Activated naive CD4-positive, alpha-beta T cell (primary cell): ENCODE results near the gene FAM25G.
"Not testable (repeated sequence)": the region's sequence is repeated elsewhere in the genome, so short reads cannot be mapped to it uniquely, and the experiment has no call there.

Experiments used
- DNase-seq, 4 experiments: peaks; one replicate each; lab custom pipeline; 2025; lab: John Stamatoyannopoulos, UW

The FAM25G gene

DNA sequence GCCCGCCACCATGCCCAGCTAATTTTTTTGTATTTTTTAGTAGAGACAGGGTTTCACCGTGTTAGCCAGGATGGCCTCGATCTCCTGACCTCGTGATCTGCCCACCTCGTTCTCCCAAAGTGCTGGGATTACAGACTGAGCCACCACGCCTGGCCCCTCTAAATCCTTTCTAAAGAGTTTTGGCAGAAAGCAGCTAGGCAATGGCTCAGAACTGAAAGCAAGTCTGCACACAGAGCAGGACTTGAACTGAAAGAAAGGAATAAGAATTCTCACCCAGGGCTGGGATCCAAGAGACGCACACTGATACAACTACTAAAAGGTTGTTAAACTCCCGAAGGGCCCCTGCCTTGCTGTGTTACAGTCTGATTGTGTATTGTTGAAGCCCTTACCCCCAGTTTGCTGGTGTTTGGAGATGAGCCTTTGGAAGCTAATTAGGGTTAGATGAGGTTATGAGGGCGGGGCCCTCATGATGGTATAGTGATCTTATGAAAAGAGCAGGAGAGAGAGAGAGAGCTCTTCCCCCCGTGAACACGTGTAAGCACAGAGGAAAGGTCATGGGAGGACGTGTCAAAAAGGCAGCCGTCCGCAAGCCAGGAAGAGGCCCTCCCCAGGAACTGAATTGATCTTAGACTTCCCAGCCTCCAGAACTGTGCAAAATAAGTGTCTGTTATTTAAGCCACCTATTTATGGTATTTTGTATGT, 26.1 kb downstream of the FAM25G start:
- DNase-seq: not testable (repeated sequence)

DNA sequence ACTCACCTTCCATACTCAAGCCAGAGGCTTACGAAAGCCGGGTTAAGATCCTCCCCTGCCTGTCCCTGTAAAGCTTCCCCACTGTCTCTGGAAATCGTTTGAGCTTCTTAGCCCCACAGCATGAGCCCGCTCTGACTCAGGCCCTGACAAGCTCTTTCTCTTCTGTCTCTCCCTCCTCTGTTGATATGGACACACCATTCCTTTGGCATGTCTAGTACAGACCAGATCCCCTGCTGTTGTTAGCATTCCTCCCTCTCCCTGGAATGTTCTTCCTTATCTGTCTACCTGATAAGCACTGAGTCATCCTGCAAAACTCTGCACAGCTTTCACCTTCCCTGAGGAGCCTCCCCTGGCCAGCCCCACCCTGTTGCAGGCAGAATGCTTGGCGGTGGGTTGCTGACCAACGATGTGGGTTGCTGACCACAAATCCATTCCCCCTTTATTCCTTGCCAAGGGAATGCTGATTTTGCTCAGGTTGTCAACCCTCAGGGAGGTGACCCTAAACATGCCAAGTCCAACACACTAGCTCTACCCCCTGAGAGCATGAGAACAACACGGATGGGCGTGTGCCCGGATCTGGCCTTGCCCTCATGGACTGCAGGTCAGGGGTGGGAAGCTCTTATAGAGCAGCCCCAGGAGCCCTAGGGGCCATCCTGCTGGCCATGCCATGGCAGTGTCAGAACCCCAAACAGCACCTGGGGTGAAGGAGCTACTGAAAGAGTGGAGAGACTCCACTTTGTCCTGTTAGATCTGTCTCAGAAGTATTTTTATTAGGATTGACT, 28.7 kb downstream of the FAM25G start:
- not testable (repeated sequence) for DNase-seq

DNA sequence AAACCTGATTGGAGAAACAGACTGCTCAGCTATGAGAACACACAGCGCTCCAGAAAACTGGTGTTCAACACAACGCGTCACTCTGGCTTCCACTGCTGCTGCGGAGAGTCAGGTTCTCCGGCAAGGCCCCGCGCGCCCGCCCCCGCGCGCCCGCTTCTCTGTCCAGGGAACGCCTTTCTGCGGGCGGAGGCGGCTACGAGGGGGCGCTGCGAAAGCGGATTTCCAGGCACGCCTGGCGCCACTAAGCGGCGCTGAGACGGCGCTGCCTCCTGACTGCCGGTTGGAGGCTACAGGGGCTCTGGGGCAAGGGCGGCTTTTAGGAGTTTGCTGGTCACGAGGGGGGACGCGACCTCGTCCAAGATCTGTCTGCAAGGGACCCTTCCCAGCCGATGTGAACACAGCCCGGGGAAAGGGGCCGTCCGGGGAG, 30.2 kb downstream of the FAM25G start:
- not testable (repeated sequence) for DNase-seq

DNA sequence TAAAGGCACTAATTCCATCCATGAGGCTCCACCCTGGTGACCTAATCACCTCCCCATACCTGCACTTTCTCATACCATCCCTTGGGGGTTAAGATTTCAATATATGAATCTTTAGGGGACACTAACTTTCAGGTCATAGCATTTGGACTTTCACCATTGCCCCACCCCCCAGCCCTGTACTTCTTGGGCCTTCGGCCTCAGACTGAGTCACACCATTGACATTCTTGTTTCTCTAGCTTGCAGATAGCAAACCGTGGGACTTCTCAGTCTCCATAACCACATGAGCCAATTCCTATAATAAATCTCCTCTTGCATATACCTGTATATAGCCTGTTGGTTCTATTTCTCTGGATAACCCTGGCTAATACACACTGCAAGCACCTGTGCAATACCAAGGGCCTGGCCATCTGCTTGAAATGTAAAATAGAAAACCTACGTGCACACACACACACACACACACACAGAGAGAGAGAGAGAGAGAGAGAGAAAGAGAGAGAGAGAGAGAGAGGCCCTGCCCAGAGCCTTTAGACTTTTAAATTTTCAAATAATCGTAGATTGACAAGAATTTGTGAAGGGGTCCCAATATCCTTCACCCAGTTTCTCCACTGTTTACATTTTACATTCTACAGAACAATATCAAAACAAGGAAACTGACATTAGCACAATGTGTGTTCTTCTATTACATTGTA, 32.9 kb downstream of the FAM25G start:
- DNase-seq: no peak

DNA sequence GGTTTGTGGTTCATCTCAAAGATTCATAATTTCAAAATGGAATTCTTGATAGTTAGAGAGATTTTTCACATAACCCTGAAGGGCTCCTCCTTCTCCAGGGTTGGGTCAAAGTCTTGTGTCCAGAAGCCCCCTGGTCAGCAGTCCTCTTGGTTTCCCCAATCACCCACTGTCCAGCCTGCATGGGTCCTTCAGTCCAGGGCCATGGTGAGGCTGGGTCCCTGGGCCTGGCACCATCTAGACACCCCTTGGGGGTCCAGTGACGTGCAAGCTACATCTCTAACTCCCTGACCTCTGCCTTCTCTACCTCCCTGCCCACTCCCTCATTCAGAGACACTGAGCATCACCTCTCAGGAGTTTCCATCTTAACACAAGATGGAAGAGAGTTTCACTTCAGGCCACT, 33.7 kb downstream of the FAM25G start:
- no peak for DNase-seq

DNA sequence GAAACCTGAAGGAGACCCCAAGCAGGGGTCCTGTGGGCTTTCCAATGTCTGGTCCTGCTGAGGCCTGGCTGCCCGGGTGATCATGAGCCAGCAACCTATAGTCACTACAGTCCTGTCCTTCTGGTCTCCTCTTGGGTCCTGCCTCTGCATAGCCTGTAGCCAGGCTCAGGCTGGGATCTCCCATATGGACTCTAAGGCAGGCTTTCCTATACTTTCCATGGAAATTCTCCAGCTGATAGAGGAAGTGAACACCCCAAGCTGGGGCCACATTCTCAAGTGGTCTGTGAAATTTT, 34.0 kb downstream of the FAM25G start:
- DNase-seq: no peak

DNA sequence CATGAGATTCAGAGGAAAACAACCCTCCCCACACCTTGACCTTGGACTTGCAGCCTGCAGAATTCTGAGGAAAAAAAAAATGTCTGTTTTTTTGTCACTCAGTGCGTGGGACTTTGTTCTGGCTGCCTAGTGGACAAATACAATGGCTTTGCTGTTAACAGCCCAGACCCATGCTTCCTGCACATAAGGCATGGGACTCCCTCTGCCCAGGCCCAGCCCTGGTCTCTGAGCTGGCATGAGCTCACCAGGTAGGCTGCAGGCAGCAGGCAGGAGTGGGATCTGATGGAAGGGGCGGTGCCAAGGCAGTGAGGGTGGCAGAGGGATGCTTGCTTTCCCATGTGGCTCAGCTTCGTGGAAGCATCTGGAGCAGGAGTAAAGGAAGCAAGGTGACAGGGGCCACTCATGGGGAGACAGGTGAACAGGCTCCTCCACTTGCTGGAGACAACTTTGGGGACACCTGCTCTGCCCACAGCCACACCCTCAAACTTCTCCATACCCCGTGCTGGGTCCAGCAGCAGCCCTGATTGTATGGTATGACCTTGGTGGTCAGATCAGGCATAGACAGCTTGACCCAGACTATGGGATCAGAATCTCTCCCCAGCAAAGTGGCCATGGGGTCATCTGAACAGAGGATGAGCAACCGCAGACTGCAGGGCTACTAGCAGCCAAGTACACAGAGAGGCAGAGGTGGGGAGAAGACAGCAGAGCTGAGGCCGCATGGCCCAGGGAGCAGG, 34.5 kb downstream of the FAM25G start:
- no peak for DNase-seq

DNA sequence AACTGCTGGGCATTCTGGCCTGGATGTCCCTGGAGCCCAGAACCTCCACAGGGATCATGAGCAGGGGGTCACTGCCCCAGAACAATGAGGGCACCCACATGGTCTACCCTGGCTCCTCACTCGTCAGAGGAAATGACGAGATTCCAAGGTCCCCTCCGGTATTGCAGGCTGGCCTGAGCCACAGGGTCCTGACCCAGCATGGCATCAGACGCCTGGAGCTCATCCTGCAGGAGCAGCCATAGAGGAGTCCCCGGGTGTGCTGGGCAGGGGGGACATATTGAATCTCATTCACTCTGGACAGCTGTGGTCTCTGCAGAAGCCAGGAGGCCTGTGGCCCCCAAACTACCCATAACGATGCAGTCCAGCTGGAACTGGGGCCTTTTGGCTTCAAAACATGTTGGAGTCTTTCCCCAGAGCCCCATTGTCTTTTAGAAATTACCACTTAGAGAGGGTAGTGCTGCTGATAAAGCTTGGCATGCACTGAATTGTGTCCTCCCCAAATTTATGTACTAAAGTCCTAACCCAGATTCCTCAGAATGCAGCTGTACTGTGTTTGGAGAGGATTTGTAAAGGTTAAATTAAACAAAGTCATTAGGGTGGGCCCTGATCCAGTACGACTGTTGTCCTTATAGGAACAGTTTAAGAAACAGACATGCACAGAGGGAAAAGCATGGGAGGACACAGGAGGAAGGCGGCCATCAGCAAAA, 35.3 kb downstream of the FAM25G start:
- no peak for DNase-seq

DNA sequence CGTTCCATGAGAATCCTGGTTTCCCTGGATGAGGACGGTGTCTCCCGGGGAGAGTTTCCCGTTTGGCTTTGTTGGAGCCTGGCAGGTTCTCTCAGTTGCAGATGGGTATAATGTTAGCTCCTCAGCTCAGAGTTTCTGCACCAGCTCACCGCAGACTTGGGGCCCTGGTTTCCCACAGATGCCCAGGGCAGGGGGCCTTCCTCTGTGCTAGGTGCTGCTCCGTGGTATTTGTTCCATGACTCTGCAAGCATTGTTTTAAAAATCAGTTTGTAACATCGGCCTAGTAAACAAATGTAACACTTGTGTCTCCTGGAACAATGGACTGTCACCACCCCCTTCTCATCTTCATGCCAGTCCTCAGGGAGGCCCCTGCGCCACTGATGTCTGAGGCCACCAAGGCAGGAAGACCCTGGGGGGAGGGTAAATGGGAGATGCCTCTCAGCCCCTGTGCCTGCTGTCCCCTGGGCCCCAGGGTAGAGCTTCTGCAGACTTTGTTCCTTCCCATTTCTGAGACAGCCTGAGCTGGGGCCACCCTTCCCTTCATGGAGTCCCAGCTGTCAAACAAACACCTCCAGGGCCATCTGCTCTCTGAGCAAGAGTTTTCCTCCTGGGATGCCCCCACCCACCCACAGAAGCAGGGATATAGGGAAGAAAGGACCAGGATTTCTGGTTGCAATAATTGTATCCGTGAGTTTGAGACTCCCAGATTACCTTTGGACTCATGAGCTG, 36.0 kb downstream of the FAM25G start:
- DNase-seq: not testable (repeated sequence)

DNA sequence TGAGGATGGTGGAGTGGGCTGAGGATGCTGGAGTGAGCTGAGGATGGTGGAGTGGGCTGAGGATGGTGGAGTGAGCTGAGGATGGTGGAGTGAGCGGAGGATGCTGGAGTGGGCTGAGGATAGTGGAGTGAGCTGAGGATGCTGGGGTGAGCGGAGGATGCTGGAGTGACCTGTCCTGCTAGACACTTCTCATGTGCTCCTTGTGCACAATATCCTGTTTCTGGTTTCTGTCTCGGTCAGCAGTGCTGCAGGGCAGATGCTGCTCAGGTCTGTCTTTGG, 36.8 kb downstream of the FAM25G start:
- no peak for DNase-seq

DNA sequence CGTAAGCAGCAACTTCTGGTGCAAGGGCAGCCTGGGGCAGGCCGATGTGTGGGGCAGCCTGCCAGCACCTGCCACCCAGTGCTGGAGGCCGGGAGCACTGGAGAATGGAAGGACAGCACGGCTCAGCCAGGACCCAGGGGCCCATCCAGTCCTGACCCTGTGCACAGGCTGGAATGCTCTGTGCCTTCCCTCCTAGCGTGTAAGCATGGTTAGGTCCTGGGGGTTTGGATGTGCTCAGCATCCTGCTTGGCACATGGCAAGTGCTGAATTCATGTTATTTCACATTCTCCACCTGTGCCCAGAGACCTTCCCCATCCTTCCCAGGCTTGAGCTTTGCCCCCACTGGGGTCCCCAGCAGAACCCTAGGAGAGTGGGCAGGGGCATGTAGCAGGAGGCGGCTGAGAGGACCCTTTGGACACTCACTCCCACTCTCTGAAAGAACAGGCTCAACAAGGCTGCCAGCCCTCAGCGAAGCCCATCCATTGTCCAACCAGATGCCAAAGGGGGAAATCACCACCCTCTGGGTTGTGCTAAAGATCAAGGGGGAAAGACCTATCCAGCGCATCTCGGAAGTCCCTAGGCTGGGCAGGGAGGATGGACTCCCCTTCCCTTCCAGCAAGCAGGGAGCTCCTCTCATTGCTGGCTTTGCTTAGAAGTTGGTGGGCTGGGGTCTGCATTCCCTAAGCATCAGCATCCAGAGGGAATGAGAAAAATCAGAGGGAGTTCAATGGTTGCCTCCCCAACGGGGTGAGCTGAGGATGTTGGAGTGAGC, 37.3 kb downstream of the FAM25G start:
- no peak for DNase-seq

DNA sequence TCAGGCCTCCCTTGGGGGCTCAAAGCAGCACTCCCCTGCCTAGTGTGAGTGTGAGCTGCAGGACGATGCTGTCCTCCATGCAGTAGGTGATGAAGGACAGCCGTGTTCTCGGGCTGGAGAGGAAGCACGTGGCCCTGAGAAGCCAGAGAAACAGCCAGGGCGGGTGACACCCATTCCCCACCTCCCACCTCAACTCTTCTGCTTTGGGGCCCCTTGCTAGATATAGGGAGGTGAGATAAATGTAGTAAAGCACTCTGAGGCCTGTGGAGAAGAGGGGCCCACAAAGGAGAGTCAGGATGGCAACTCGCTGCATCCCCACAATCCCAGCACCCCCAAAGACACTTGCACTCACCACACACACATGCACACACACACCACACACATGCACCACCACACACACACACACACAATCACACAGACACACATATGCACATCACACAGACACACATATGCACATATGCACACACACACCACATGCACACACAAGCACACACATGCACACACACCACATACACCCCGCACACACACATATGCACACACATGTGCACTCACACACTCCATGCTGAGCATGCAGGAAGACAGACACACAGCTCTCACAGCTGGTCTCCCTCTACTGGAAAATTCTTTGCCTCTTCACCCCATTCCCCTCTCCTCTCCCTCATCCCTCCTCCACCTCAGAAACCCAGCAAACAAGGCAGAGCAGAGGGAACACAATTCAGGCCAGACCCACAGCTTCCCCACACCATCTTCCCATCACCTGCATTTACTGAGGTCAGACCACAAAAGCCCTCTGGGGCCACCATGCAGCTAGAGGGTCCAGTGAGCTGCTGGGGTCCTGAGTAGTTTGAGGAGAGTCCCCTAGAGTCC, 38.1 kb downstream of the FAM25G start:
- no peak for DNase-seq

DNA sequence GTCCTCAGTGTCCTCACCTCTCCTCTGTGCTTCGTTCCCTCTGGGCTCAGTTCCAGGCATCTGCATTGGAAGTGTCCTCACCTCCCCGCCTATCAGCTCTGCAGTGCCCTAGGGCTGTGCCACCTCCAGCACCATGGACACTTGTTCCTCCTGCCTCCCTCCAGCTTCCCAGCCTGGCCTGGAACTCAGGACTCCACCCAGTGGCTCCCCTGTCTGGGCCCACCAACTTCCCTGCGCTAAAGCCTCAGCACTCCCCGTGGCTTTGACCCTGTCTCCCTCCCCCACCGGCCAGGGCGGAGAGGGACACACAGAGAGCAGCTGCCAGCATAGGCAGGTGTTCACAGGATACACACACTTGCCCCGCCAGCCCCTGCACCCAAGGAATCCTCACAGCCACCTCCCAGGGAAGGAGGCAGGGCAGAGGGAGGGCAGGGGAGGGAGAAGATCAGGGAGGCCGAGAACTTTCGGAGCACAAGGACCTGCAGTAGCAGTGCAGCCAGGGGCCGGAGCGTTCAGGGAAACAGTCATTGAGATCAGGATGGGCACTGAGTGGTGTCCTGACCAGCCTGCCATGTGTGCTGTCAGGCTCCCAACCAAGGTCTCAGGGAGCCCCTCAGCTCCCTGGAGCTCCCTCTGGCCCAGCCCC, 38.9 kb downstream of the FAM25G start:
- DNase-seq: no peak

DNA sequence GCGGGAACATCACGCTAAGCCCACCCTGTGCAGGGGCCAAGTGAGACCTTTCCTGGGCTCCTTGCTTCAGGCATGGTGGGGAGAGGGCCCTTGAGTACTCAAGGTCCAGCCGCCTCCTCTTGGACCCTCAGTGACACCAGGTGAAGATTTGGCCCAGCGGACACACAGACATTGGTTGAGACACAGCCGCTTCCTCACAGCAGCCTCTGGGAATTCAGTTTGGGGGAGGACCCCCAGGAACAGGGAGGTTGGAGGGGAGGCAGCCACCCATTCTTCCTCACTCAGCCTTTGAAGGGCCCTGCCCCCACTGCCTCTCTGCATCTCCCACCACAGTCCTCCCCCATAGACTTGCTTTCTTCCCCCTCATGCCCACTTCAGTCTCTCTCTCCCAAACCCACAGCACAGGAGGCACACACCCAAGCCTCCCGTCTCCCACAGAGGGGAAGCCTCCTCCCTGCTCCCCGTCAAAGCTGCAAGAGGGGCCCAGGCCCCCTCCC, 39.5 kb downstream of the FAM25G start:
- no peak for DNase-seq

DNA sequence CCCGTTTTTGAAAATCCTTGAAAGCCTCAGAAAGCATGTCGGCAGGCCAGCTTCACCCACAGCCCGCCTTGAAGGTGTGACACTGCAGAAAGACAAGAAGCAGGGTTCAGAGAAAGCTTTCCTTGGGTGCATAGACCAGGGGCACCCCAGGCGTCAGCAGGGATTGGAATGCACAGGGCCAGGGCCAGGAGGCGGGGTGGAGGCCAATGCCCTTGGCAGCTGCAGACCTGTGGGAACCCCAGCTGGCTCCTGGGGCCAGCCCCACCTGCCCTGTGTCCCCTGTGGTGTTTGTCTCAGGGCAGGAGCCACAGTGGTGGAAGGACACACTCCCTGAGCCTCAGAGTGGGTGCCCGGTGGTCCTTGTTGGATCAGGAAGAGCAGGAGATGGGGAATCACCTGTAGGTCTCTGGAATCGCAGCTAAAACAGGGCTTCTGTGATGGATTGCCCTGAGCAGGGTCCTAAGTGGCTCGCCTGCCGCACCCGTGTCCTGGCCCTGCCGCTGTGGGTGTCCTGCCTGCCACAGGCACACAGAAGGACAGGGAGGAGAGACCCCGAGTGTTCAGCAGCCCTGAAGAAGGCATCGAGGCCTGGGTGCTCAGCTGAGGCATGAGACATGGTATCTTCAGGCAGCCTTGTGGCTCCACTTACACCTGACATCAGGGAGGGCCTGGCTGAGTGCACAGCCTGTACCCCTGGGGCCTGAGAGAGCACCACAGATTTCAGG, 40.1 kb downstream of the FAM25G start:
- DNase-seq: no peak

DNA sequence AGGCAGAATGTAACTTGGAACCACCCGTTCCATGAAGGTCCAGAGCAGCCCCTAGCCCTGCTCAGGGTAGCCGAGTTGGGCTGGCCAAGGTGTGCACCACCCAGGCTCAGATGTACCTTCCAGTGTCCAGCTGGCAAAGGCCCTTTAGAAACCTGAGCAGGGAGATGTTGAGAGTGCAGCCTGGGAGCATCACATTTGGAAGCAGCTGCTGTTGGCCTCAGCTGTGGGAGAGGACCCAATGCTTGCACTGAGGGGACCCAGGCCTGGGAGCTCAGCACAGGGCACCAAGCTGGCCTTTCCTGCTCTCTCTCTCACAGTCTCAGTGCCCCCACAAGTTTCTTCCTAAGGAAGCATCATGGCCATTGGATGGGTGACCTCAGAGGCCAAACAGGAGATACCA, 41.1 kb downstream of the FAM25G start:
- DNase-seq: no peak

DNA sequence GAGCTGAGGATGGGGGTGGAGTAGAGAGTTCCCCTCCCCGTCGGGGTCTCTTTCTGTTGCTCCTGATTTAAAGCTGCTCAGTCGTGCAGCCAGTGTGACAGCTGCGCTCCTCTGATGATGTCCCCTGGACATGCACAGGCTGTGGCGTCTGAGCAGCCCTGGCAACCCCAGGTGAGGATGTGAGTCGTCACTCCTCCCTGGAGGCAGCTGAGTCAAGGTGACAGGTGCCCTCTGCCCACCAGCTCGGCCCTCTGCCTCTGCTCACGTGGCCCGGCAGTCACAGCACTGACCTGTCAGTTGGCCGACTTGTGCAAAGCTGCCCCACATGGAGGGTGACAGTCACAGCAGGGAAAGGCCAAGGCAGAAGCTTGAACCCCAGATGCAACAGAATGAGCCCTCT, 41.5 kb downstream of the FAM25G start:
- DNase-seq: no peak
